Measurements from ENCODE around the gene CFAP61. TPM values are rescaled to one million over a fixed set of nuclear protein-coding genes. Genes with fewer than 3 reads are reported as not detected.

The CFAP61 gene
- total RNA-seq, 4 donors from 2014 or later = 0.38 TPM; not detected in 3

DNA sequence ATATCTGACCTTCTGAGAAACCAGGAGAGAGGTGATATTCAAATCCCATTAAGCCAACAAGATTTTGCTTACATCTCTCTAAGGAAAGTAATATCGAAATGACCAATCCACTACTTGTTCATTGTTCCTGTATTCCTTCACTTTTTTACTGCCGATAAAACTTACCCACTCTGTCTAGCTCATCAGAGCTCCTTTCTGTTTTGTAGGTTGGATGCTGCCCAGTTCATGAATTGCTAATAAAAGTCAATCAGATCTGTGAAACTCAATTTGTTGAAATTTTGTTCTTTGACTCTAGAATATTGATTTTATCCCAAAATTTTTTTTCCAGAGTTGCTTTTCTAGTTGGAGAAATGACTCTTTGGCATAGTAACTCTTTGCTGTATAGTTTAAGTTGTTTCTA is 166.7 kb downstream of the CFAP61 start:
- Histone ChIP-seq H3K27me3 (peaks cover 0 to 44% (median 0%) of the 10 kb centered on the region in 4 donors), H3K4me3 (no peak overlapping the region), H3K27ac (no peak overlapping the region), H3K9me3 (no peaks in the 10 kb centered on the region), H3K4me1 (no peaks in the 10 kb centered on the region), H3K36me3 (no peaks in the 10 kb centered on the region)
- no peak for TF ChIP-seq POLR2A (IDR thresholded peaks at IDR 0.05)
- TF ChIP-seq, protein P1, sequence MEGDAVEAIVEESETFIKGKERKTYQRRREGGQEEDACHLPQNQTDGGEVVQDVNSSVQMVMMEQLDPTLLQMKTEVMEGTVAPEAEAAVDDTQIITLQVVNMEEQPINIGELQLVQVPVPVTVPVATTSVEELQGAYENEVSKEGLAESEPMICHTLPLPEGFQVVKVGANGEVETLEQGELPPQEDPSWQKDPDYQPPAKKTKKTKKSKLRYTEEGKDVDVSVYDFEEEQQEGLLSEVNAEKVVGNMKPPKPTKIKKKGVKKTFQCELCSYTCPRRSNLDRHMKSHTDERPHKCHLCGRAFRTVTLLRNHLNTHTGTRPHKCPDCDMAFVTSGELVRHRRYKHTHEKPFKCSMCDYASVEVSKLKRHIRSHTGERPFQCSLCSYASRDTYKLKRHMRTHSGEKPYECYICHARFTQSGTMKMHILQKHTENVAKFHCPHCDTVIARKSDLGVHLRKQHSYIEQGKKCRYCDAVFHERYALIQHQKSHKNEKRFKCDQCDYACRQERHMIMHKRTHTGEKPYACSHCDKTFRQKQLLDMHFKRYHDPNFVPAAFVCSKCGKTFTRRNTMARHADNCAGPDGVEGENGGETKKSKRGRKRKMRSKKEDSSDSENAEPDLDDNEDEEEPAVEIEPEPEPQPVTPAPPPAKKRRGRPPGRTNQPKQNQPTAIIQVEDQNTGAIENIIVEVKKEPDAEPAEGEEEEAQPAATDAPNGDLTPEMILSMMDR (IDR thresholded peaks at IDR 0.05) = no peak
- WGBS, 2 donors = 84 to 90% methylated on average over 2 of the region's 2 CpGs
- DNase-seq = no peak
- intact Hi-C loops (cut with DNase I) = no loop called here

DNA sequence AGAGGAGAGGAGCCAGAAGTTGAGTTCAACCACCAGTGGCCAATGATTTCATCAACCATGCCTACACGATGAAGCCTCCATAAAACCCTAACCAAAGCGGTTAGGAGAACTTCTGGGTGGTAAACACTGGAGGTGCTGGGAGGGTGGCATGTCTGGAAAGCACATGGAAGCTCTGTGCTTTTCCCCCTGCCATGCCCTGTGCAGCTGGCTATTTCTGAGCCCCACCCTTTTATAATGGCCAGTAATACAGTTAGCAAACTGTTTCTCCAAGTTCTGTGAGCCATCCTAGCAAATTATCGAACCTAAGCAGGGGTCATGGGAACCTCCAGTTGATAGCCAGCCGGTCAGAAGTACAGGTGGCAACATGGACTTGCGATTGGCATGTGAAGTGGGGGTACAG is 167.8 kb downstream of the CFAP61 start:
- WGBS, 2 donors = 76 to 85% methylated on average over 3 to 5 of the region's 5 CpGs

DNA sequence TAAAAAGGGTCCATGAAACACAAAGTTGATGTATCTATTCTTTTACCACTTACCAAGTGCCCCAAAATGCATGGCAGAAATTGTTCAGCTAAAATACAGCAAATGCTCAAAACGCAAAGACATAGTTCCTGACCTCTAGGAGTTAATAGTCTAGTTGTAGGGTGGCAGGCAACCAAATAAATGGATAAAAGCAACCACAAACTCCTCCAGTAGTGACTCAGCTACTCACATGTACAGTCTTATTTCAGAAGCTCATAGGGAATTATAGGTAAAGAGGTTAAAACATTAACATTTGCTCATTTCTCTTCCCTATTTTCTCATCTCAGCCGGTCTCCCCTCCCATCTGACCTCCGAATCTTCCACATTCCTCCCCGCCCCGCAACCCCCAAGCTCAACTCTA is 171.6 kb downstream of the CFAP61 start:
- DNase-seq = no peak
- no peak for TF ChIP-seq POLR2A (IDR thresholded peaks at IDR 0.05)
- TF ChIP-seq, protein P1 (IDR thresholded peaks at IDR 0.05) = no peak
- WGBS, 2 donors = 68 to 72% methylated on average over 5 of the region's 5 CpGs

More for the DNA sequence above, 167.8 kb downstream of the CFAP61 start:
- TF ChIP-seq, protein P1 (IDR thresholded peaks at IDR 0.05) = no peak
- no peak for TF ChIP-seq POLR2A (IDR thresholded peaks at IDR 0.05)
- DNase-seq = no peak
- intact Hi-C loops (cut with DNase I) = no loop called here
- peaks cover 0 to 38% (median 0%) of the 10 kb centered on the region in 4 donors for H3K27me3 ChIP-seq
- H3K27ac ChIP-seq = no peak overlapping the region
- no peaks in the 10 kb centered on the region for H3K36me3 ChIP-seq
- no peaks in the 10 kb centered on the region for H3K9me3 ChIP-seq
- no peaks in the 10 kb centered on the region for H3K4me1 ChIP-seq
- H3K4me3 ChIP-seq = no peak overlapping the region

GRCh38 chr20:20224806-20225205 is 172.5 kb downstream of the CFAP61 start:
- H3K27ac ChIP-seq = no peak overlapping the region
- no peak overlapping the region for H3K4me3 ChIP-seq
- 45 to 48% methylated on average over 1 of the region's 1 CpG for WGBS, 2 donors
- TF ChIP-seq POLR2A (IDR thresholded peaks at IDR 0.05) = no peak
- TF ChIP-seq, protein P1 (IDR thresholded peaks at IDR 0.05) = no peak
- no peak for DNase-seq
- peaks cover 0 to 38% (median 0%) of the 10 kb centered on the region in 4 donors for H3K27me3 ChIP-seq
- H3K9me3 ChIP-seq = no peaks in the 10 kb centered on the region
- no peaks in the 10 kb centered on the region for H3K36me3 ChIP-seq
- intact Hi-C loops (cut with DNase I) = no loop called here
- no peaks in the 10 kb centered on the region for H3K4me1 ChIP-seq

More for the DNA sequence above, 171.6 kb downstream of the CFAP61 start:
- no peaks in the 10 kb centered on the region for H3K9me3 ChIP-seq
- H3K27me3 ChIP-seq = peaks cover 0 to 39% (median 0%) of the 10 kb centered on the region in 4 donors
- no peak overlapping the region for H3K27ac ChIP-seq
- intact Hi-C loops (cut with DNase I) = no loop called here
- H3K36me3 ChIP-seq = no peaks in the 10 kb centered on the region
- H3K4me1 ChIP-seq = no peaks in the 10 kb centered on the region
- no peak overlapping the region for H3K4me3 ChIP-seq

DNA sequence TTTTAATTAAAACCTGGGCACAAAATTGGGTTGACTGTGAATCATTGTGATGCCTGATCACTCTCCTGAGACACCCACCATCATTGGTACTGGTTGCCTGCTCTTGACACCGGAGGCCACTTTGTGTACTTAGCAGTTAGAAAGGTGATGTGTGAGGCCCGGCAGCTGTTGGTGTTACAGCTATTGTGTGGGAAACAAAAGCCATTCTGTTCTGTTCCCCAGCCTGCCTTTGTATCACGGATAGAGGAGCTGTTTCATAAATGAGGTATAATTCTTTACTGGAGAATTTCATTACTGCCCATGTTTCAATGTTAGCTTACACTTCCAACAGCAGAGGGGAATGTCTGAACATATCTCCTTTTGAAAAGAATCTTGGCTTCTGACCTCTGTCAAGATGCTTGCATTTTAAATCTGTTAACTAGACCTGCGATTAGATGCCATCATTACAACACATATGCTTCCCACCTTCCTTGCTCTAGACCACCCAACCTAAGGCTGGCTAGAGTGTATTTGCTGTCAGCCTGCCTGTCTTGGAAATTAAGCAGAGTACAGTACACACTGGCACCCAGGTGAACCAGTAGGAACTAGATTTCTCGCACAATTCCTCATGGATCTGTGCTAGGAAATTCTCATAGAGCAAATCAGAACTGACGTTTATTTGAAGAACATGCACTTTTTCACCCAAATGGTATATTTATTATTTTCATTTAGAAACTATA is 173.2 kb downstream of the CFAP61 start:
- intact Hi-C loops (cut with DNase I) = no loop called here
- no peak for DNase-seq
- peaks cover 0 to 32% (median 0%) of the 10 kb centered on the region in 4 donors for H3K27me3 ChIP-seq
- no peaks in the 10 kb centered on the region for H3K36me3 ChIP-seq
- H3K27ac ChIP-seq = no peak overlapping the region
- H3K9me3 ChIP-seq = no peaks in the 10 kb centered on the region
- TF ChIP-seq, protein P1 (IDR thresholded peaks at IDR 0.05) = no peak
- TF ChIP-seq POLR2A (IDR thresholded peaks at IDR 0.05) = no peak
- no peak overlapping the region for H3K4me3 ChIP-seq
- no peaks in the 10 kb centered on the region for H3K4me1 ChIP-seq
- WGBS, 2 donors = 45 to 49% methylated on average over 6 of the region's 6 CpGs
